GM12878 (cell line): ENCODE data around the gene TTC16. TPM values are rescaled to one million over a fixed set of nuclear protein-coding genes. Genes with fewer than 3 reads are reported as not detected.

Source experiments
- ATAC-seq: fragments of 200-7000 bp; cut with Tn5 transposase; 3 replicates; pipeline ENCODE4 v1.9.1; 2020; ENCODE audit warnings: mild to moderate bottlenecking, moderate library complexity
- BruUV-seq: library from RNA; stranded (reverse); fragments of 400-500 nt; replicated peaks from 2 replicates; lab custom pipeline; 2021; lab: Mats Ljungman, UMichigan
- CTCF ChIA-PET: fragments of 300-600 bp; sonication (Branson Sonifier 250); formaldehyde crosslinking; extraction: SDS; loops from one replicate; lab custom pipeline; 2021; ENCODE audit warnings: inconsistent platforms; lab: Yijun Ruan, JAX
- POLR2A ChIA-PET: fragments of 350-600 bp; formaldehyde crosslinking; extraction: SDS; loops from one replicate; lab custom pipeline; 2021; ENCODE audit warnings: inconsistent platforms; lab: Charles Lee
- RAD21 ChIA-PET: fragments of 300-600 bp; sonication (Branson Sonifier 250); formaldehyde crosslinking; loops from one replicate; lab custom pipeline; 2023; ENCODE audit warnings: antibody characterized with exemption; ENCODE audit not compliant: unreplicated experiment; lab: Charles Lee
- SMC1A ChIA-PET: fragments of 300-600 bp; sonication (Branson Sonifier 250); formaldehyde crosslinking; loops from one replicate; lab custom pipeline; 2023; ENCODE audit not compliant: unreplicated experiment, uncharacterized antibody; lab: Charles Lee
- DNase-seq: peaks from one replicate; pipeline ENCODE4 v3.0.0-alpha.2; 2011; ENCODE audit warnings: low read depth, low spot score
- FAIRE-seq: peaks from 3 replicates; lab custom pipeline; 2011; peaks lifted over from hg19 to GRCh38; lab: Jason Lieb, UNC
- H2AFZ ChIP-seq: 2 replicates; pipeline ENCODE4 v1.6.0; 2011; ENCODE audit warnings: low read depth, low read length, control low read depth; ENCODE audit not compliant: control insufficient read depth
- H3K27ac ChIP-seq: 2 replicates; pipeline ENCODE4 v1.5.1; 2011; ENCODE audit warnings: control low read depth; ENCODE audit not compliant: control insufficient read depth, insufficient read depth
- H3K27me3 ChIP-seq, 2 experiments: replicated peaks in 1 of 2; 2 replicates each; pipeline versions ENCODE4 v1.6.0 to v1.6.1; 2011; ENCODE audit warnings: low read length in 1 of 2; ENCODE audit not compliant: control insufficient read depth in 2 of 2, insufficient read depth in 2 of 2
- H3K36me3 ChIP-seq, 2 experiments: 2 replicates each; pipeline ENCODE4 v1.5.1; 2011; ENCODE audit warnings: low read length in 1 of 2; ENCODE audit not compliant: control insufficient read depth in 2 of 2, insufficient read depth in 2 of 2
- H3K4me1 ChIP-seq: 2 replicates; pipeline ENCODE4 v1.6.1; 2011; ENCODE audit warnings: mild to moderate bottlenecking, low read length, moderate library complexity, mixed read lengths; ENCODE audit not compliant: control insufficient read depth, insufficient read depth
- H3K4me2 ChIP-seq: 2 replicates; pipeline ENCODE4 v1.6.0; 2011; ENCODE audit warnings: control low read depth; ENCODE audit not compliant: control insufficient read depth, insufficient read depth
- H3K4me3 ChIP-seq: fragments of 200-600 bp; sonication (generic); 2 replicates; pipeline ENCODE4 v1.5.1; 2016
- H3K79me2 ChIP-seq: 2 replicates; pipeline ENCODE4 v1.6.0; 2011; ENCODE audit warnings: low read length; ENCODE audit not compliant: control insufficient read depth, insufficient read depth
- H3K9ac ChIP-seq: 2 replicates; pipeline ENCODE4 v1.8.0; 2011; ENCODE audit warnings: low read length, control low read depth, mixed read lengths; ENCODE audit not compliant: control insufficient read depth, insufficient read depth
- H3K9me3 ChIP-seq: replicated peaks from 3 replicates; pipeline ENCODE4 v1.5.1; 2011; ENCODE audit warnings: mild to moderate bottlenecking, low read length; ENCODE audit not compliant: control insufficient read depth, insufficient read depth
- H4K20me1 ChIP-seq: 2 replicates; pipeline ENCODE4 v1.6.0; 2011; ENCODE audit not compliant: control insufficient read depth, insufficient read depth
- CREB1 ChIP-seq: IDR thresholded peaks from 2 replicates; pipeline ENCODE4 v1.6.1; 2012; ENCODE audit warnings: low read depth, mild to moderate bottlenecking, inconsistent platforms
- IRF5 ChIP-seq: fragments of 450-650 bp; IDR thresholded peaks from 2 replicates; pipeline ENCODE4 v1.6.1; 2017; ENCODE audit warnings: borderline replicate concordance
- KDM1A ChIP-seq: fragments of 200-600 bp; sonication (generic); IDR thresholded peaks from 2 replicates; pipeline ENCODE4 v1.6.1; 2016; ENCODE audit warnings: borderline replicate concordance
- NR2C1 ChIP-seq: fragments of 450-650 bp; IDR thresholded peaks from 2 replicates; pipeline ENCODE4 v1.6.1; 2017; ENCODE audit warnings: antibody characterized with exemption, mild to moderate bottlenecking, moderate library complexity
- NR2C2 ChIP-seq: IDR thresholded peaks from 2 replicates; pipeline ENCODE4 v1.6.1; 2011; ENCODE audit warnings: borderline replicate concordance, low read depth; ENCODE audit not compliant: control insufficient read depth, insufficient read length
- PRDM15 ChIP-seq: fragments of 450-650 bp; formaldehyde crosslinking; IDR thresholded peaks from 2 replicates; pipeline ENCODE4 v1.4.0; 2020; ENCODE audit warnings: mild to moderate bottlenecking, moderate library complexity
- TCF12 ChIP-seq: IDR thresholded peaks from 2 replicates; pipeline ENCODE4 v1.6.1; 2011; ENCODE audit warnings: low read depth, mild to moderate bottlenecking, low read length
- WRNIP1 ChIP-seq: IDR thresholded peaks from 2 replicates; pipeline ENCODE4 v1.6.1; 2011; ENCODE audit warnings: low read depth, low read length, improper control_type of control experiment, borderline replicate concordance
- ZZZ3 ChIP-seq: IDR thresholded peaks from 2 replicates; pipeline ENCODE4 v1.6.1; 2011; ENCODE audit warnings: low read depth; ENCODE audit not compliant: control insufficient read depth, insufficient read length
- WGBS: methylation state at CpG from one replicate; pipeline ENCODE4 v1.1.6; 2016; ENCODE audit warnings: low lambda C conversion rate; ENCODE audit not compliant: insufficient replicate concordance, insufficient coverage; ENCODE audit errors: missing lambda C conversion rate; 5-methylcytosine and 5-hydroxymethylcytosine counted together
- in situ Hi-C: fragments of 300-500 bp; cut with MboI; formaldehyde crosslinking; loops from 9 replicates; pipeline ENCODE4 v1.14.3; 2018; ENCODE audit warnings: mixed read lengths
- intact Hi-C: fragments of 100-400 bp; cut with micrococcal nuclease; formaldehyde crosslinking; loops from one replicate; pipeline ENCODE4 v1.14.2; 2022; ENCODE audit not compliant: unreplicated experiment
- polyA plus RNA-seq, 11 experiments: library from polyadenylated mRNA; depleted of rRNA in 4 of 11; unstranded in 6 of 11; stranded (reverse) in 5 of 11; fragments of >200 nt; fragmentation: Nextera tagmentation in 4 of 11; fragmentation: Illumina TruSeq in 1 of 11; extraction: Ambion mirVana in 4 of 11; extraction: Trizol in 1 of 11; gene quantifications; 1 replicate in 1 of 11; 2 replicates in 10 of 11; pipeline versions ENCODE4 v1.2.1 to v1.2.3, GENCODE V29; 2011 to 2016; ENCODE audit warnings: inconsistent platforms in 2 of 11, missing spikeins in 2 of 11, low read depth in 1 of 11
- total RNA-seq, 4 experiments: library from RNA; depleted of rRNA in 3 of 4; stranded (reverse); fragments of >200 nt in 3 of 4; fragmentation: Illumina TruSeq in 1 of 4; extraction: Trizol in 1 of 4; gene quantifications; 2 replicates each; pipeline versions ENCODE4 v1.2.1 to v1.2.3, GENCODE V29; 2013 to 2021

TTC16 gene
- total and polyA plus RNA-seq, 10 of the 15 experiments (the other 5 are each of a cell fraction or from before 2014, with no cell fraction given) = 0.03 TPM; not detected in 9

- Histone ChIP-seq H3K36me3 (peaks cover 5 to 12% of the 10 kb centered on the region in 2 experiments; a peak in 3 of 4 replicates), H3K4me2 (no peak overlapping the region), H3K27ac (no peak overlapping the region), H2AFZ (no peak overlapping the region), H3K9ac (no peak overlapping the region), H3K27me3 (no peaks in the 10 kb centered on the region), H4K20me1 (no peaks in the 10 kb centered on the region), H3K9me3 (no peaks in the 10 kb centered on the region), H3K4me3 (no peak overlapping the region)
- RAD21 ChIA-PET = no interaction called here
- DNase-seq (no peak), FAIRE-seq (no peak), ATAC-seq (no peak)
- WGBS = 97% methylated on average over 38 of the region's 86 CpGs
- no TSS peak for BruUV-seq
- intact Hi-C loops = no loop called here
- POLR2A ChIA-PET = no interaction called here
- in situ Hi-C loops = no loop called here
- TF ChIP-seq ZZZ3 = no peak
- TF ChIP-seq PRDM15 = no peak
- no peak for TF ChIP-seq CREB1
- no peak for TF ChIP-seq NR2C1
- TF ChIP-seq NR2C2 = no peak
- no peak for TF ChIP-seq KDM1A
- no peak for TF ChIP-seq TCF12
- TF ChIP-seq WRNIP1 = no peak
- no peak for TF ChIP-seq IRF5
- TF ChIP-seq, all 136 proteins: peak for 0
- Histone ChIP-seq H3K79me2 (no peaks in the 10 kb centered on the region), H3K4me1 (no peaks in the 10 kb centered on the region)
- ChIA-PET CTCF (no interaction called here), SMC1A (no interaction called here)
These were observed 38.5 kb downstream of the TTC16 start for GRCh38 chr9:127754099-127755060.
